H9 (cell line): ENCODE data around the gene UBE2Q2. TPM values are rescaled to one million over a fixed set of nuclear protein-coding genes. Genes with fewer than 3 reads are reported as not detected.

Experiments used
- DNase-seq: peaks from one replicate; pipeline ENCODE4 v3.0.0-alpha.2; 2017
- H2AFZ ChIP-seq: one replicate; pipeline ENCODE4 v1.6.1; 2013; ENCODE audit warnings: mild to moderate bottlenecking, low read length, control low read depth, moderate library complexity
- H2AK5ac ChIP-seq: 2 replicates; pipeline ENCODE4 v1.6.1; 2013; ENCODE audit warnings: low read length, control low read depth, mixed read lengths; ENCODE audit not compliant: insufficient read length
- H2BK120ac ChIP-seq: one replicate; pipeline ENCODE4 v1.6.1; 2013; ENCODE audit warnings: low read depth, mild to moderate bottlenecking, low read length, control low read depth, inconsistent platforms; ENCODE audit not compliant: poor library complexity, severe bottlenecking
- H2BK12ac ChIP-seq: 2 replicates; pipeline ENCODE4 v1.6.1; 2013; ENCODE audit warnings: low read length, control low read depth, mixed read lengths, low read depth; ENCODE audit not compliant: insufficient read length
- H2BK15ac ChIP-seq: 2 replicates; pipeline ENCODE4 v1.6.1; 2013; ENCODE audit warnings: low read depth, low read length, control low read depth
- H2BK20ac ChIP-seq: one replicate; pipeline ENCODE4 v1.6.1; 2013; ENCODE audit warnings: low read depth, mild to moderate bottlenecking, low read length, control low read depth, inconsistent platforms; ENCODE audit not compliant: poor library complexity, severe bottlenecking
- H2BK5ac ChIP-seq: 2 replicates; pipeline ENCODE4 v1.6.1; 2013; ENCODE audit warnings: low read length, control low read depth, mixed read lengths; ENCODE audit not compliant: insufficient read length
- H3K14ac ChIP-seq: 2 replicates; pipeline ENCODE4 v1.6.1; 2013; ENCODE audit warnings: low read length, control low read depth; ENCODE audit not compliant: insufficient read depth
- H3K18ac ChIP-seq: 2 replicates; pipeline ENCODE4 v1.6.1; 2013; ENCODE audit warnings: low read depth, mild to moderate bottlenecking, mixed read lengths, low read length, control low read depth; ENCODE audit not compliant: insufficient read length
- H3K23ac ChIP-seq: 2 replicates; pipeline ENCODE4 v1.6.1; 2013; ENCODE audit warnings: low read length, control low read depth, mixed read lengths, low read depth; ENCODE audit not compliant: insufficient read length
- H3K23me2 ChIP-seq: 2 replicates; pipeline ENCODE4 v1.6.1; 2013; ENCODE audit warnings: low read depth, mild to moderate bottlenecking, mixed read lengths, low read length, control low read depth; ENCODE audit not compliant: insufficient read length, poor library complexity, severe bottlenecking
- H3K27ac ChIP-seq: 2 replicates; pipeline ENCODE4 v1.5.1; 2013; ENCODE audit warnings: low read length, control low read depth, mixed read lengths, low read depth; ENCODE audit not compliant: insufficient read length
- H3K27me3 ChIP-seq: 2 replicates; pipeline ENCODE4 v1.6.1; 2013; ENCODE audit warnings: low read length, control low read depth, inconsistent platforms; ENCODE audit not compliant: insufficient read depth
- H3K4ac ChIP-seq: 2 replicates; pipeline ENCODE4 v1.6.1; 2013; ENCODE audit warnings: low read depth, mild to moderate bottlenecking, control low read depth, inconsistent platforms, low read length, moderate library complexity
- H3K4me1 ChIP-seq: 2 replicates; pipeline ENCODE4 v1.6.1; 2013; ENCODE audit warnings: low read length, control low read depth, inconsistent platforms; ENCODE audit not compliant: insufficient read depth
- H3K4me2 ChIP-seq: 2 replicates; pipeline ENCODE4 v1.6.1; 2013; ENCODE audit warnings: low read length, control low read depth, mixed read lengths; ENCODE audit not compliant: insufficient read length, insufficient read depth
- H3K56ac ChIP-seq: 2 replicates; pipeline ENCODE4 v1.6.1; 2013; ENCODE audit warnings: low read depth, mild to moderate bottlenecking, mixed read lengths, low read length, control low read depth; ENCODE audit not compliant: insufficient read length
- H3K79me1 ChIP-seq: 2 replicates; pipeline ENCODE4 v1.6.1; 2013; ENCODE audit warnings: low read depth, mild to moderate bottlenecking, moderate library complexity, low read length, control low read depth, inconsistent platforms; ENCODE audit not compliant: insufficient read depth, poor library complexity, severe bottlenecking
- H3K79me2 ChIP-seq: 2 replicates; pipeline ENCODE4 v1.6.1; 2013; ENCODE audit warnings: low read length, control low read depth, inconsistent platforms; ENCODE audit not compliant: insufficient read depth
- H3K9ac ChIP-seq: 2 replicates; pipeline ENCODE4 v1.6.1; 2013; ENCODE audit warnings: low read length, control low read depth, mixed read lengths; ENCODE audit not compliant: insufficient read length; ENCODE audit errors: extremely low read depth
- H3K9me3 ChIP-seq: one replicate; pipeline ENCODE4 v1.6.1; 2013; ENCODE audit warnings: low read depth, low read length, inconsistent platforms; ENCODE audit not compliant: control insufficient read depth
- H3T11ph ChIP-seq: one replicate; pipeline ENCODE4 v1.6.1; 2013; ENCODE audit warnings: mild to moderate bottlenecking, low read length, control low read depth, inconsistent platforms
- H4K20me1 ChIP-seq: one replicate; pipeline ENCODE4 v1.6.1; 2013; ENCODE audit not compliant: control insufficient read depth, insufficient read length, insufficient read depth
- H4K5ac ChIP-seq: 2 replicates; pipeline ENCODE4 v1.6.1; 2013; ENCODE audit warnings: low read depth, mild to moderate bottlenecking, mixed read lengths, low read length, control low read depth; ENCODE audit not compliant: insufficient read length
- H4K8ac ChIP-seq: replicated peaks from 2 replicates; pipeline ENCODE4 v1.6.1; 2013; ENCODE audit warnings: low read length, control low read depth, mixed read lengths, low read depth; ENCODE audit not compliant: insufficient read length
- H4K91ac ChIP-seq: 2 replicates; pipeline ENCODE4 v1.6.1; 2013; ENCODE audit warnings: low read depth, mild to moderate bottlenecking, moderate library complexity, mixed read lengths, low read length, control low read depth; ENCODE audit not compliant: insufficient read length
- H3K27ac Mint-ChIP-seq, 3 experiments: 2 replicates in 2 of 3; 3 replicates in 1 of 3; pipeline ENCODE4 v1.8.0; 2020 to 2021; ENCODE audit warnings: mixed read lengths in 3 of 3, mild to moderate bottlenecking in 1 of 3, moderate library complexity in 1 of 3
- H3K27me3 Mint-ChIP-seq: 2 replicates; pipeline ENCODE4 v1.8.0; 2021; ENCODE audit warnings: low read depth, mild to moderate bottlenecking, moderate library complexity, mixed read lengths
- H3K36me3 Mint-ChIP-seq, 3 experiments: 2 replicates in 2 of 3; 3 replicates in 1 of 3; pipeline ENCODE4 v1.8.0; 2020 to 2021; ENCODE audit warnings: low read depth in 3 of 3, mixed read lengths in 3 of 3; ENCODE audit not compliant: insufficient read depth in 1 of 3
- H3K4me1 Mint-ChIP-seq, 2 experiments: 2 replicates each; pipeline ENCODE4 v1.8.0; 2020; ENCODE audit warnings: mixed read lengths in 2 of 2
- H3K4me3 Mint-ChIP-seq, 2 experiments: 2 replicates in 1 of 2; 3 replicates in 1 of 2; pipeline ENCODE4 v1.8.0; 2020 to 2021; ENCODE audit warnings: mild to moderate bottlenecking in 2 of 2, mixed read lengths in 2 of 2, moderate library complexity in 1 of 2
- H3K9me3 Mint-ChIP-seq, 2 experiments: 2 replicates in 1 of 2; 3 replicates in 1 of 2; pipeline ENCODE4 v1.8.0; 2020; ENCODE audit warnings: mild to moderate bottlenecking in 2 of 2, mixed read lengths in 2 of 2, moderate library complexity in 1 of 2
- CTCF ChIP-seq: fragments of 200-600 bp; sonication (generic); conservative IDR thresholded peaks from 3 replicates; pipeline ENCODE4 v1.8.0; 2021; ENCODE audit warnings: antibody characterized with exemption, mild to moderate bottlenecking
- WGBS: extraction: QIAGEN DNeasy Blood & Tissue Kit; methylation state at CpG from one replicate; pipeline ENCODE4 v1.1.7; 2013; ENCODE audit warnings: missing lambda C conversion rate, low lambda C conversion rate, mixed read lengths; ENCODE audit not compliant: insufficient read length; ENCODE audit errors: extremely low coverage; 5-methylcytosine and 5-hydroxymethylcytosine counted together
- total RNA-seq: library from RNA; stranded (reverse); gene quantifications from 2 replicates; pipeline ENCODE4 v1.2.1, GENCODE V29; 2021

UBE2Q2 gene
- total RNA-seq, 1 experiment from 2014 or later = 29.6 TPM

GRCh38 chr15:75929799-75930565, 86.7 kb downstream of the UBE2Q2 start:
- no peak overlapping the region for H3K27ac ChIP-seq
- 0 out of 2 replicates have a peak, but pooled peaks cover 1% of the 10 kb centered on the region for H3K79me2 ChIP-seq
- H2BK12ac ChIP-seq = no peak overlapping the region
- Mint-ChIP-seq H3K9me3 (no peaks in the 10 kb centered on the region), H3K27me3 (no peaks in the 10 kb centered on the region), H3K4me3 (no peak overlapping the region), H3K36me3 (peaks cover 16 to 52% (median 44%) of the 10 kb centered on the region in 3 experiments; a peak in 6 of 7 replicates), H3K27ac (no peak overlapping the region), H3K4me1 (peaks cover 26 to 27% of the 10 kb centered on the region in 2 experiments)
- no peaks in the 10 kb centered on the region for H3K27me3 ChIP-seq
- no peak overlapping the region for H3K14ac ChIP-seq
- no peak overlapping the region for H2AFZ ChIP-seq
- TF ChIP-seq CTCF = no peak
- no peak overlapping the region for H4K8ac ChIP-seq
- H2BK15ac ChIP-seq = no peak overlapping the region
- peaks cover 8% of the 10 kb centered on the region for H3K4me1 ChIP-seq
- no peaks in the 10 kb centered on the region for H3K79me1 ChIP-seq
- WGBS = no CpG with 5 or more reads among the region's 5 CpGs
- H2AK5ac ChIP-seq = no peak overlapping the region
- no peak overlapping the region for H2BK5ac ChIP-seq
- no peak overlapping the region for H3K9ac ChIP-seq
- H3K4me2 ChIP-seq = no peak overlapping the region
- H3K23ac ChIP-seq = no peak overlapping the region
- H3K23me2 ChIP-seq = no peaks in the 10 kb centered on the region
- no peak overlapping the region for H2BK120ac ChIP-seq
- DNase-seq = no peak
- H3K4ac ChIP-seq = no peak overlapping the region
- H4K5ac ChIP-seq = no peak overlapping the region
- H3K18ac ChIP-seq = no peak overlapping the region
- H3K9me3 ChIP-seq = no peaks in the 10 kb centered on the region
- no peak overlapping the region for H3T11ph ChIP-seq
- no peaks in the 10 kb centered on the region for H4K20me1 ChIP-seq
- no peak overlapping the region for H2BK20ac ChIP-seq
- H3K56ac ChIP-seq = no peak overlapping the region
- H4K91ac ChIP-seq = no peak overlapping the region
